ENCODE measurements around the gene GPR137.

Gene GPR137

DNA sequence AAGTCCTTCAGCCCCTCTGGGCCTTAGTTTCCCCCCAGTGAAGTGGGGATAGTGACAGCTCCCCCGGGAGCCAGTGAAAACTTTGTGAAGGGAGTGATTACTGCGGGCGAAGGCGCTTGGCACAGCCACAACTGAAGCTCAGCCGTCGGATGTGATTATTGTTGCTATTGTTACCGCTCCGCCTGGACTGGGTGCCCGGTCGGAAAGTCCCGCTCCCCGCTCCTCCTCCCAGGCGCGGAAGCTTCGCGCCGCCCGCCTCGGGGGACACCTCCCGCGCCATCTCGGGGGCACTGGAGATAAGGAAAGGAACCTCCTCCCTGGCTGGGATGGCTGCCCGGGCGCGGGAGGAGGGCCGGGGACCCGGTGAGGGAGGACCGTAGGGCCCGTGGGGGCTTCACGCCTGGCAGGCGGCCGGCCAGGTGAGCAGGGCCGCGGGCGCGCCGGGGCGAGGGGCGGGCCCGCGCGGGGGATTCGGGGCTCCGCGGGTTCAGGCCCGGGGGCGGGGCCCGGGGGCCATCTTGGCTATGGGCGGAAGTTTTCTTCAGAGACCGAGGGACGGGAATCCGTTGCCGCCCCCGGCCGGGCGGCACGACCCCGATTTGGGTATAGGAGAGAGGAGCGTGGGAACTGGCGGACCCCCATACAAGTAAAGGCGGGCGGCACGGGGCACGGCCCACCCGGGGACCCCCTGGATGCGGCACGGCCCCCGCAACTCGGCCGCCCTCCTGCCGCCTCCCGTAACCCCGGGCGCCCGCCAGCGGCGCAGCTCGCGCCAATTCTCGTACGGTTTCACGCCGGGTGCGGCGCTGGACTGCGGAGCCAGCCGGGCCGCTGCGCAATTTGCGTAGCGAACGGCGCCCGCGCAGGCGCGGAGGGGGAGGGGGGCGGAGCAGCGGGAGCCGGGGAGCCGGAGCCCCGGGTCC lies at the start of gene GPR137:
Gene GPR137, plus strand, starts transcription at position 887 of the 923 bp plus-strand sequence. CDS start 677 bp downstream, outside the sequence.
- peak; percentile 87 for DNase-seq (ENCODE audit: low read depth)
- H3K4me3 ChIP-seq (ENCODE audit: low read depth, low read length) = peak within 1 kb of the TSS; percentile 93
- TF ChIP-seq, protein P1, sequence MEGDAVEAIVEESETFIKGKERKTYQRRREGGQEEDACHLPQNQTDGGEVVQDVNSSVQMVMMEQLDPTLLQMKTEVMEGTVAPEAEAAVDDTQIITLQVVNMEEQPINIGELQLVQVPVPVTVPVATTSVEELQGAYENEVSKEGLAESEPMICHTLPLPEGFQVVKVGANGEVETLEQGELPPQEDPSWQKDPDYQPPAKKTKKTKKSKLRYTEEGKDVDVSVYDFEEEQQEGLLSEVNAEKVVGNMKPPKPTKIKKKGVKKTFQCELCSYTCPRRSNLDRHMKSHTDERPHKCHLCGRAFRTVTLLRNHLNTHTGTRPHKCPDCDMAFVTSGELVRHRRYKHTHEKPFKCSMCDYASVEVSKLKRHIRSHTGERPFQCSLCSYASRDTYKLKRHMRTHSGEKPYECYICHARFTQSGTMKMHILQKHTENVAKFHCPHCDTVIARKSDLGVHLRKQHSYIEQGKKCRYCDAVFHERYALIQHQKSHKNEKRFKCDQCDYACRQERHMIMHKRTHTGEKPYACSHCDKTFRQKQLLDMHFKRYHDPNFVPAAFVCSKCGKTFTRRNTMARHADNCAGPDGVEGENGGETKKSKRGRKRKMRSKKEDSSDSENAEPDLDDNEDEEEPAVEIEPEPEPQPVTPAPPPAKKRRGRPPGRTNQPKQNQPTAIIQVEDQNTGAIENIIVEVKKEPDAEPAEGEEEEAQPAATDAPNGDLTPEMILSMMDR (IDR thresholded peaks at IDR 0.05; ENCODE audit: insufficient read depth, low read depth, low read length, missing control alignments) = no peak

DNA sequence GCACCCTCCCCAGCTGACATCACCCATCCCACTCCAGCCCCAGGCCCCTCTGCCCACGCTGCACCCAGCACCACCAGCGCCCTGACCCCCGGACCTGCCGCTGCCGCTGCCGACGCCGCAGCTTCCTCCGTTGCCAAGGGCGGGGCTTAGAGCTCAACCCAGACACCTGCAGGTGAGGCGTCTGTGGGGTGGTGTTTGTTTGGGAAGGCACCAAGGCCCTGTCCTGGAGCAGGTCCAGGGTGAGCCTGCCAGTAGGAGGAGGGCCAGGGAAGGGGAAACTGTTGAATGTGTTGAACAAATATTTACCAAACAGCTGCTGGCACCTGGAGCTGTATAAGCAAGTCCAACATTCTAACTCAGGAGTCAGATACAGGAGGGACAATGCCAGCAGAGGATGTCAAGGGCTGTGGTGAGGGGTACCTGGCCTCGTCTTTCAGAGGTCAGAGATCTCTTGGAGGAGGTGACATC lies 48.1 kb upstream of the GPR137 start:
- no peak for DNase-seq (ENCODE audit: low read depth)
- H3K4me3 ChIP-seq (ENCODE audit: low read depth, low read length) = no peak overlapping the region
- TF ChIP-seq, protein P1 (IDR thresholded peaks at IDR 0.05; ENCODE audit: insufficient read depth, low read depth, low read length, missing control alignments) = no peak

DNA sequence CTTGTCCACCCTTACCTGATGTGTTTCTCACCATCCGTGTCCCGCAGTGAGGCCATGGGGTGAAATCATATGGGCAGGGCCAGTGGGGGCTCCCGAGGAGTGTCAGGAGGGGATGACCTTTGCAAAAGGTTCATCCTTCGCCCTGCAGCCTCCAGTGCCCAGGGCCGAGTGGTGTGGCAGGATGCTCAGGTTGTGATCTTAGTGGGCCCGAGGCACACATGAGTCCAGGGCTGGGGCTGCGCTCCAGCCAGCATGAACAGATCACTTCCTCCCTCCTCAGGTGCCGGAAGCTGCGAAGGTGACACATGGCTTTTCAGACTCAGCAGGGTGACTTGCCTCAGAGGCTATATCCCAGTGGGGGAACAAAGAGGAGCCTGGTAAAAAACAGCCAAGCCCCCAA lies 47.6 kb upstream of the GPR137 start:
- no peak overlapping the region for H3K4me3 ChIP-seq (ENCODE audit: low read depth, low read length)
- DNase-seq (ENCODE audit: low read depth) = peak; percentile 87

DNA sequence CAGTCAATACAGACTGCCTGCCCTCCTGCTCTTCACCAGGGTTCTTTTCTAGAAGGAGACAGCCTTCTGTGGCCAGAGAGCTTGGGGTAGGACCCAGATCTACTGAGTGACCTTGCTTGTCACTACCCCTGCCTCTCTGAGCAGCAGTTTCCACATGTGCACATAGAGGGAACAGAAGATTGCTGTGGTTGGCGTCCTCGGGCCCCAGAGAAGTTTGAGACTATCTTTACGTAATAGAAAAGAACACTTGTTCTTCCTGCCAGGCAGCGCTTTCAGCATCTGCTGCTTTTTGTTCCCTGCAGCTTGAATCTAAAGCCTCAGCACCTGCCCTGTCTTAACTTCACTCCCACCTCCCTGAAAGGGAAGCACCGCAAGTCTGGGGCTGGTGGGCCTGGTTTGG lies 46.6 kb upstream of the GPR137 start:
- TF ChIP-seq, protein P1 (IDR thresholded peaks at IDR 0.05; ENCODE audit: insufficient read depth, low read depth, low read length, missing control alignments) = no peak
- peak; percentile 40 for DNase-seq (ENCODE audit: low read depth)
- H3K4me3 ChIP-seq (ENCODE audit: low read depth, low read length) = peak overlapping the region; percentile 16

More for the DNA sequence above, 47.6 kb upstream of the GPR137 start:
- TF ChIP-seq, protein P1 (IDR thresholded peaks at IDR 0.05; ENCODE audit: insufficient read depth, low read depth, low read length, missing control alignments) = no peak

DNA sequence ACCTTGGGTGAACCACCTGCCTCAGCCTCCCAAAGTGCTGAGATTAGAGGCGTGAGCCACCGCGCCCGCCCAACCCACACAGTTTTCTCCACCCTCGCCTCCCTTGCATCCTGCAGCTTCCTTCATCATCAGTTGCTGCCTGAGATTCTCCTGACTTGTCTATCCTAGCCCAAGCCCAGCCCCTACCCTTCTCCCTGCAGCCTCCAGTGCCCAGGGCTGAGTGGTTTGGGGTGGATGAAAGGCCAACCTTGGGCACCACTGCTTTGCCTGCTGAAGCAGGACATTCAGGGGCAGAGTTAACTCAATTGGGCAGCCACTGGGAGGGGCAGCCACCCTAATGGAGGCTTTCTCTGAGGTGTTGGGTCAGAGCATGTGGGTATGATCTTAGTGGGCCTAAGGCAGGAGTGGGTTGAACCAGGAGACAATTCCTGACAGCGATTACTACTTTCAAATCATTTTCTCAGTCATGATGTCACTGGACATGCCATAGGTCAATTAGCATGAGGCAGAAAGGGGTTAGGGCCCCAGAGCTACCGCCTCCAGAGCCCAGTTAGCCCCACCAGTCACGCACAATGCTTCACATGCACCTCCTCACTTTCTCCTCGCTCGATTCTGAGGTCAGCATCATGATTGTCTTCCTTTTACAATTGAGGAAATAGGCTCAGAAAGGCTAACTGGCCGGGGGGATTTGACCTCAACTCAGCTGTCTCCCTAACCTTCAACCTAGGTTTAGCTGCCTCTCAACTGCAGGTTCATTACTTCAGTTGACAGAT lies 45.8 kb upstream of the GPR137 start:
- H3K4me3 ChIP-seq (ENCODE audit: low read depth, low read length) = peak overlapping the region; percentile 76
- DNase-seq (ENCODE audit: low read depth) = peak; percentile 92
- TF ChIP-seq, protein P1 (IDR thresholded peaks at IDR 0.05; ENCODE audit: insufficient read depth, low read depth, low read length, missing control alignments) = no peak

GRCh38 chr11:64240435-64241240 lies 45.0 kb upstream of the GPR137 start, which contains the start of gene FKBP2:
TSS of gene FKBP2 (plus strand) at chr11:64241095. CDS start at chr11:64242388, 1,293 bp downstream.
- peak within 1 kb of the TSS; percentile 89 for H3K4me3 ChIP-seq (ENCODE audit: low read depth, low read length)
- TF ChIP-seq, protein P1 (IDR thresholded peaks at IDR 0.05; ENCODE audit: insufficient read depth, low read depth, low read length, missing control alignments) = no peak
- peak; percentile 99 for DNase-seq (ENCODE audit: low read depth)

Data from GM12865 (cell line).